MCF 10A (cell line): ENCODE results near the gene OR5K2. TPM values are rescaled to one million over a fixed set of nuclear protein-coding genes. Genes with fewer than 3 reads are reported as not detected.

Source experiments
- BruUV-seq: library from RNA; stranded (reverse); fragments of 400-500 nt; replicated peaks from 2 replicates; lab custom pipeline; 2021; lab: Mats Ljungman, UMichigan
- CTCF ChIA-PET: fragments of 300-600 bp; sonication (Branson Sonifier 250); formaldehyde crosslinking; extraction: SDS; loops from one replicate; lab custom pipeline; 2021; ENCODE audit warnings: antibody characterized with exemption, inconsistent platforms; lab: Yijun Ruan, JAX
- POLR2A ChIA-PET: fragments of 300-600, 350-650 bp; sonication (Branson Sonifier 250); formaldehyde crosslinking; extraction: SDS; loops from one replicate; lab custom pipeline; 2020; ENCODE audit warnings: antibody characterized with exemption, inconsistent platforms; lab: Yijun Ruan, JAX
- DNase-seq: peaks from one replicate; pipeline ENCODE4 v3.0.0-alpha.2; 2018; ENCODE audit not compliant: unreplicated experiment
- H3K27ac Mint-ChIP-seq: one replicate; pipeline ENCODE4 v1.8.0; 2022; ENCODE audit warnings: mild to moderate bottlenecking, low read depth, mixed read lengths; ENCODE audit not compliant: unreplicated experiment
- H3K27me3 Mint-ChIP-seq: one replicate; pipeline ENCODE4 v1.8.0; 2022; ENCODE audit warnings: mixed read lengths; ENCODE audit not compliant: insufficient read depth, unreplicated experiment
- H3K36me3 Mint-ChIP-seq: one replicate; pipeline ENCODE4 v1.8.0; 2022; ENCODE audit warnings: mild to moderate bottlenecking, moderate library complexity, mixed read lengths; ENCODE audit not compliant: insufficient read depth, unreplicated experiment
- H3K4me1 Mint-ChIP-seq: one replicate; pipeline ENCODE4 v1.8.0; 2022; ENCODE audit warnings: mixed read lengths; ENCODE audit not compliant: insufficient read depth, unreplicated experiment
- H3K4me3 Mint-ChIP-seq: one replicate; pipeline ENCODE4 v1.8.0; 2022; ENCODE audit warnings: mild to moderate bottlenecking, moderate library complexity, mixed read lengths; ENCODE audit not compliant: unreplicated experiment
- H3K9me3 Mint-ChIP-seq: one replicate; pipeline ENCODE4 v1.8.0; 2022; ENCODE audit warnings: mixed read lengths; ENCODE audit not compliant: unreplicated experiment
- intact Hi-C: fragments of 100-400 bp; cut with micrococcal nuclease; formaldehyde crosslinking; loops from 2 replicates; pipeline ENCODE4 v1.14.1; 2022
- total RNA-seq: library from RNA; stranded (reverse); gene quantifications from 2 replicates; pipeline ENCODE4 v1.2.3, GENCODE V29; 2022
- TF ChIP-seq, protein P1 (sequence below): fragments of 200-600 bp; IDR thresholded peaks from one replicate; pipeline ENCODE4 v1.8.0; 2022; ENCODE audit warnings: antibody characterized with exemption, mild to moderate bottlenecking; ENCODE audit not compliant: unreplicated experiment

Gene OR5K2
- total RNA-seq, 1 experiment from 2014 or later = not detected

DNA sequence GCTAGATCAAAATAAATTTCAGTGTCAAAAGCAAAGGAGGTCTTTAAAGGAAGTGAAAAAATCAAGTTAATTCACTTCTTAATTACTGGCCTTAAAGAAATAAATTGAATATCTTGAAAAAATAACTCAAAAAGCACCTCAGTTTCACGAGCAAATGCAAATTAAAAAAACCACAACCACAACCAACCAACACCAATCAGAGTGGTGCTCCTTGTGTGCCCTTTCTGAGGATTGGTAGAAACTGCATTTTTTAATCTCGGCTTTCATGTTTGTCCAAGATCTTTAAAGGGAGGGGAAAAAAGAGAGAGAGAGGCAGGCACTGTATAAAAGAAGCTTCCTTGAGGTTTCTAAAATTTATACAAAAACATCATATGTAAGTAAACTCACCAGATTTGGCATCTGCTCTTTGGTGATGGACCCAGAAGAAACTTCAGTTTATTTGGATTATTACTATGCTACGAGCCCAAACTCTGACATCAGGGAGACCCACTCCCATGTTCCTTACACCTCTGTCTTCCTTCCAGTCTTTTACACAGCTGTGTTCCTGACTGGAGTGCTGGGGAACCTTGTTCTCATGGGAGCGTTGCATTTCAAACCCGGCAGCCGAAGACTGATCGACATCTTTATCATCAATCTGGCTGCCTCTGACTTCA lies 34.3 kb downstream of the OR5K2 start, which contains the start of gene GPR15:
TSS of gene GPR15 (plus strand) at position 357 of the 653 bp plus-strand sequence. CDS start at position 413, 56 bp downstream.
- Mint-ChIP-seq H3K27ac (no peak within 1 kb of the TSS), H3K36me3 (no peaks in the 10 kb centered on the region), H3K4me1 (no peaks in the 10 kb centered on the region), H3K9me3 (no peaks in the 10 kb centered on the region), H3K27me3 (no peaks in the 10 kb centered on the region), H3K4me3 (no peak within 1 kb of the TSS)
- CTCF ChIA-PET = no interaction called here
- intact Hi-C loops = no loop called here
- DNase-seq = no peak
- TF ChIP-seq, protein P1, sequence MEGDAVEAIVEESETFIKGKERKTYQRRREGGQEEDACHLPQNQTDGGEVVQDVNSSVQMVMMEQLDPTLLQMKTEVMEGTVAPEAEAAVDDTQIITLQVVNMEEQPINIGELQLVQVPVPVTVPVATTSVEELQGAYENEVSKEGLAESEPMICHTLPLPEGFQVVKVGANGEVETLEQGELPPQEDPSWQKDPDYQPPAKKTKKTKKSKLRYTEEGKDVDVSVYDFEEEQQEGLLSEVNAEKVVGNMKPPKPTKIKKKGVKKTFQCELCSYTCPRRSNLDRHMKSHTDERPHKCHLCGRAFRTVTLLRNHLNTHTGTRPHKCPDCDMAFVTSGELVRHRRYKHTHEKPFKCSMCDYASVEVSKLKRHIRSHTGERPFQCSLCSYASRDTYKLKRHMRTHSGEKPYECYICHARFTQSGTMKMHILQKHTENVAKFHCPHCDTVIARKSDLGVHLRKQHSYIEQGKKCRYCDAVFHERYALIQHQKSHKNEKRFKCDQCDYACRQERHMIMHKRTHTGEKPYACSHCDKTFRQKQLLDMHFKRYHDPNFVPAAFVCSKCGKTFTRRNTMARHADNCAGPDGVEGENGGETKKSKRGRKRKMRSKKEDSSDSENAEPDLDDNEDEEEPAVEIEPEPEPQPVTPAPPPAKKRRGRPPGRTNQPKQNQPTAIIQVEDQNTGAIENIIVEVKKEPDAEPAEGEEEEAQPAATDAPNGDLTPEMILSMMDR = no peak
- BruUV-seq = no TSS peak
- POLR2A ChIA-PET = interaction anchor here (1.8 kb wide), 1 partner anchor 9 kb away, joined by 9 read pairs; the partner anchor contains the start of gene CLDND1

DNA sequence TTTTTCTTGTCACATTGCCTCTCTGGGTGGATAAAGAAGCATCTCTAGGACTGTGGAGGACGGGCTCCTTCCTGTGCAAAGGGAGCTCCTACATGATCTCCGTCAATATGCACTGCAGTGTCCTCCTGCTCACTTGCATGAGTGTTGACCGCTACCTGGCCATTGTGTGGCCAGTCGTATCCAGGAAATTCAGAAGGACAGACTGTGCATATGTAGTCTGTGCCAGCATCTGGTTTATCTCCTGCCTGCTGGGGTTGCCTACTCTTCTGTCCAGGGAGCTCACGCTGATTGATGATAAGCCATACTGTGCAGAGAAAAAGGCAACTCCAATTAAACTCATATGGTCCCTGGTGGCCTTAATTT lies 34.8 kb downstream of the OR5K2 start:
- TF ChIP-seq, protein P1 = no peak
- DNase-seq = no peak
- POLR2A ChIA-PET = interaction anchor here (1.8 kb wide), 1 partner anchor 10 kb away, joined by 9 read pairs; the partner anchor contains the start of gene CLDND1
- BruUV-seq = no TSS peak
- Mint-ChIP-seq H3K9me3 (no peaks in the 10 kb centered on the region), H3K27me3 (no peaks in the 10 kb centered on the region), H3K27ac (no peak overlapping the region), H3K4me3 (no peak overlapping the region), H3K36me3 (no peaks in the 10 kb centered on the region), H3K4me1 (no peaks in the 10 kb centered on the region)
- intact Hi-C loops = no loop called here
- CTCF ChIA-PET = no interaction called here

DNA sequence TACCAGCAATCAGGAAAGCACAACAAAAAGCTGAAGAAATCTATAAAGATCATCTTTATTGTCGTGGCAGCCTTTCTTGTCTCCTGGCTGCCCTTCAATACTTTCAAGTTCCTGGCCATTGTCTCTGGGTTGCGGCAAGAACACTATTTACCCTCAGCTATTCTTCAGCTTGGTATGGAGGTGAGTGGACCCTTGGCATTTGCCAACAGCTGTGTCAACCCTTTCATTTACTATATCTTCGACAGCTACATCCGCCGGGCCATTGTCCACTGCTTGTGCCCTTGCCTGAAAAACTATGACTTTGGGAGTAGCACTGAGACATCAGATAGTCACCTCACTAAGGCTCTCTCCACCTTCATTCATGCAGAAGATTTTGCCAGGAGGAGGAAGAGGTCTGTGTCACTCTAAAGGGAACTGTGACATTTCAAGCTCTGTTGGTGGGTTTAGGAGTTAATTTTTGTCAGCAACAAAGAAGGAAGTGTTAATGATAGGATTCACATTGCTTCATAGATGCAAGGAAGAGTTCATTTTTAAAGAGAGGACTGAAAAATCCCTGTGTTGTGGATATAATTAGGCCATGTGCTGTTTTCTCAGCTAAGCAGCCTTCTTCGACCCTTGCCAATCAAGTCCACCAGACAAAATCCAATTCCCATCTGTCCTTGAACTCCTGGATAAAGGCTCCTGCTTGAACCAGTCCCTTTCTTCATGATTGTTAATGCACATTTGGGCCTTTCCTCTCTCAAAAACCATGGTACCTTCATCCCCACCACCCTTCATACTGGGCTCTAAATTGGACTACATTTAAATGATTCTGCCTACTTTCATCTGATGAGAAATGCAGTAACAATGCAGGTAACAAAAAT lies 35.5 kb downstream of the OR5K2 start:
- intact Hi-C loops = no loop called here
- Mint-ChIP-seq H3K36me3 (no peaks in the 10 kb centered on the region), H3K4me1 (no peaks in the 10 kb centered on the region), H3K27ac (no peak overlapping the region), H3K4me3 (no peak overlapping the region), H3K9me3 (no peaks in the 10 kb centered on the region), H3K27me3 (no peaks in the 10 kb centered on the region)
- ChIA-PET POLR2A (interaction anchor here (1.8 kb wide), 1 partner anchor 11 kb away, joined by 9 read pairs; the partner anchor contains the start of gene CLDND1), CTCF (interaction anchor here (0.6 to 1.5 kb wide), 4 partner anchors 27 to 568 kb away, joined by 3 to 4 read pairs (median 3); no protein-coding TSS in a partner anchor)
- DNase-seq = no peak
- no TSS peak for BruUV-seq
- TF ChIP-seq, protein P1 = no peak

DNA sequence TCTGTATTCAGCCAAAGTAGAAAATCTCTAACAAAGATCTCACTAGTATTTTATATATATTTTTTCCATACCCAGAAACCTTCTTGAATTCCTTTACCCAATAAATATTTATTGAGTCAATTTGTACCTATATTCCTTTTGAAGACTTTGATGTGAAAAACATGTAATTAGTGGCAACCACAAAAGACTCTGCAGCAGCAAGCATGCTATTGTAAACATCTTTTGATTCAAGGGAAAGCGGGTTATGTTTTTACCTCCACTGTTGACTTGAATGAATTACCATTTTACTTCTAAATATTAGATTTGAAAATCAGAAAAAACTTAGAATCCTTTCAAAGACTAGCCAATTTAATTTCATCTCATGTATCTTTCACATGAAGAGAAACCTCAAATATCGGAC lies 36.7 kb downstream of the OR5K2 start:
- Mint-ChIP-seq H3K27ac (no peak overlapping the region), H3K9me3 (no peaks in the 10 kb centered on the region), H3K36me3 (no peaks in the 10 kb centered on the region), H3K4me1 (no peaks in the 10 kb centered on the region), H3K4me3 (no peak overlapping the region), H3K27me3 (no peaks in the 10 kb centered on the region)
- ChIA-PET CTCF (interaction anchor here (0.6 kb wide), 1 partner anchor 11 kb away, joined by 3 read pairs; the partner anchor contains the start of gene CLDND1), POLR2A (no interaction called here)
- no peak for DNase-seq
- TF ChIP-seq, protein P1 = no peak
- intact Hi-C loops = no loop called here
- no TSS peak for BruUV-seq
